ENCODE measurements around the gene MEPE. TPM values are rescaled to one million over a fixed set of nuclear protein-coding genes. Genes with fewer than 3 reads are reported as not detected.

Gene MEPE
- total RNA-seq, 1 experiment from 2014 or later: not detected

- TF ChIP-seq SIN3A (IDR thresholded peaks at IDR 0.05; ENCODE audit: borderline replicate concordance, insufficient read depth, low read depth, low read length): no peak
- no peak for TF ChIP-seq CTCF (IDR thresholded peaks at IDR 0.05)
- TF ChIP-seq REST (IDR thresholded peaks at IDR 0.05; ENCODE audit: insufficient read depth in 1 of 2, low read depth in 2 of 2, low read length in 1 of 2): no peak
- TF ChIP-seq POLR2AphosphoS5 (IDR thresholded peaks at IDR 0.05; ENCODE audit: low read depth, low read length): no peak
- no peak for TF ChIP-seq TCF7L2 (IDR thresholded peaks at IDR 0.05; ENCODE audit: low read depth, low read length)
- Histone ChIP-seq H3K4me3 (ENCODE audit: low read depth in 2 of 2, low read length in 2 of 2) (no peak overlapping the region), H3K27ac (ENCODE audit: low read length) (no peak overlapping the region), H3K9me3 (ENCODE audit: control insufficient read depth, insufficient read depth, low read depth, low read length) (no peaks in the 10 kb centered on the region), H3K4me1 (ENCODE audit: control insufficient read depth, insufficient read depth, low read length) (no peaks in the 10 kb centered on the region), H3K27me3 (ENCODE audit: control insufficient read depth, insufficient read depth, low read length) (no peaks in the 10 kb centered on the region), H3K36me3 (ENCODE audit: control insufficient read depth, insufficient read depth, low read length) (no peaks in the 10 kb centered on the region)
- intact Hi-C loops (cut with micrococcal nuclease; ENCODE audit: unreplicated experiment): no loop called here
- POLR2A ChIA-PET: no interaction called here
- CTCF ChIA-PET: no interaction called here
- DNase-seq (ENCODE audit: low read depth, low spot score) (no peak), ATAC-seq (no peak)
- in situ Hi-C loops (cut with HindIII; ENCODE audit: low pct_unique_long_range_greater_than_20kb, low sequenced_read_pairs): no loop called here
- BruUV-seq (replicated peaks): no TSS peak
Observed at GRCh38 chr4:87785731-87786509, 46.8 kb upstream of the MEPE start.

GRCh38 chr4:87799301-87800113, 33.3 kb upstream of the MEPE start, which contains the start of gene IBSP:
Gene IBSP (plus strand): TSS chr4:87799554. CDS start chr4:87802362, 2,808 bp downstream.
- Histone ChIP-seq H3K4me1 (ENCODE audit: control insufficient read depth, insufficient read depth, low read length) (no peaks in the 10 kb centered on the region), H3K4me3 (ENCODE audit: low read depth in 2 of 2, low read length in 2 of 2) (no peak within 1 kb of the TSS), H3K36me3 (ENCODE audit: control insufficient read depth, insufficient read depth, low read length) (no peaks in the 10 kb centered on the region), H3K9me3 (ENCODE audit: control insufficient read depth, insufficient read depth, low read depth, low read length) (no peaks in the 10 kb centered on the region), H3K27me3 (ENCODE audit: control insufficient read depth, insufficient read depth, low read length) (no peaks in the 10 kb centered on the region), H3K27ac (ENCODE audit: low read length) (no peak within 1 kb of the TSS)
- ChIA-PET CTCF (no interaction called here), POLR2A (no interaction called here)
- ATAC-seq (no peak), DNase-seq (ENCODE audit: low read depth, low spot score) (no peak)
- in situ Hi-C loops (cut with HindIII; ENCODE audit: low pct_unique_long_range_greater_than_20kb, low sequenced_read_pairs): no loop called here
- intact Hi-C loops (cut with micrococcal nuclease; ENCODE audit: unreplicated experiment): no loop called here
- no TSS peak for BruUV-seq (replicated peaks)
- no peak for TF ChIP-seq TCF7L2 (IDR thresholded peaks at IDR 0.05; ENCODE audit: low read depth, low read length)
- TF ChIP-seq CTCF (IDR thresholded peaks at IDR 0.05): no peak
- TF ChIP-seq POLR2AphosphoS5 (IDR thresholded peaks at IDR 0.05; ENCODE audit: low read depth, low read length): no peak

All from Panc1 (cell line).